Right renal pelvis (tissue), 4 donors: ENCODE measurements around the gene CNOT11. TPM values are rescaled to one million over a fixed set of nuclear protein-coding genes. Genes with fewer than 3 reads are reported as not detected.
"Not testable (repeated sequence)": the region's sequence is repeated elsewhere in the genome, so short reads cannot be mapped to it uniquely, and the experiment has no call there.

Source experiments
- DNase-seq, 4 donors: peaks; one replicate each; pipeline ENCODE4 v3.0.0-alpha.2; 2013; ENCODE audit warnings: low read depth in 4 of 4, low spot score in 3 of 4, missing footprints in 1 of 4
- polyA plus RNA-seq, 4 donors: library from polyadenylated mRNA; unstranded; fragments of 120-200 nt; gene quantifications; one replicate each; pipeline ENCODE4 v1.2.1, GENCODE V29; 2013; ENCODE audit not compliant: insufficient read length in 4 of 4

CNOT11 gene
- polyA plus RNA-seq, result 10 to 100 TPM; 48.1 to 75.5 (median 59.8) TPM

GRCh38 chr2:101252408-101253012, at the start of gene CNOT11:
Gene CNOT11, plus strand, starts transcription at chr2:101252886. Its CDS starts 79 bp downstream, at chr2:101252965.
- peak; percentile 98 to 99 (median 98) for DNase-seq

GRCh38 chr2:101204400-101205115, 48.1 kb upstream of the CNOT11 start:
- no peak for DNase-seq

GRCh38 chr2:101205521-101206479, 46.9 kb upstream of the CNOT11 start:
- DNase-seq, result peak; percentile 47 to 55 (median 52)

- DNase-seq, result no peak
These were observed 43.9 kb upstream of the CNOT11 start for GRCh38 chr2:101208830-101209229.

GRCh38 chr2:101219246-101219645, 33.4 kb upstream of the CNOT11 start:
- DNase-seq, result no peak

GRCh38 chr2:101220091-101220490, 32.6 kb upstream of the CNOT11 start:
- not testable (repeated sequence) for DNase-seq

GRCh38 chr2:101223814-101224231, 28.9 kb upstream of the CNOT11 start:
- DNase-seq, result no peak

- peak in 1 of 4 donors; percentile 40 for DNase-seq
These were observed 22.1 kb upstream of the CNOT11 start for GRCh38 chr2:101230541-101231001.

GRCh38 chr2:101231240-101231639, 21.4 kb upstream of the CNOT11 start:
- no peak for DNase-seq

GRCh38 chr2:101231937-101232730, 20.6 kb upstream of the CNOT11 start:
- no peak for DNase-seq

GRCh38 chr2:101232770-101233169, 19.9 kb upstream of the CNOT11 start:
- DNase-seq, result no peak

GRCh38 chr2:101234169-101234938, 18.3 kb upstream of the CNOT11 start:
- DNase-seq, result no peak

- not testable (repeated sequence) for DNase-seq
These were observed 16.7 kb upstream of the CNOT11 start for GRCh38 chr2:101235956-101236355.

GRCh38 chr2:101237944-101238343, 14.7 kb upstream of the CNOT11 start:
- not testable (repeated sequence) for DNase-seq

- DNase-seq, result peak in 2 of 4 donors; percentile 23 to 31
These were observed 13.5 kb upstream of the CNOT11 start for GRCh38 chr2:101238930-101239759.

GRCh38 chr2:101239760-101240118, 12.9 kb upstream of the CNOT11 start:
- DNase-seq, result not testable (repeated sequence)

- not testable (repeated sequence) for DNase-seq
These were observed 12.0 kb upstream of the CNOT11 start for GRCh38 chr2:101240694-101241093.

- no peak for DNase-seq
These were observed 11.5 kb upstream of the CNOT11 start for GRCh38 chr2:101241158-101241557.
